Osteoblast (primary cell): Measurements from ENCODE around the gene NFIA. TPM values are rescaled to one million over a fixed set of nuclear protein-coding genes. Genes with fewer than 3 reads are reported as not detected.

Experiments used
- DNase-seq: peaks from one replicate; pipeline ENCODE4 v3.0.0; 2011; ENCODE audit warnings: low spot score, mixed read lengths; ENCODE audit not compliant: insufficient read length; ENCODE audit errors: missing footprints
- H2AFZ ChIP-seq: 2 replicates; pipeline ENCODE4 v1.6.0; 2011; ENCODE audit warnings: mild to moderate bottlenecking, low read length
- H3K27ac ChIP-seq: 2 replicates; pipeline ENCODE4 v1.5.1; 2011; ENCODE audit warnings: mild to moderate bottlenecking, low read depth, low read length, moderate library complexity
- H3K27me3 ChIP-seq: 2 replicates; pipeline ENCODE4 v1.6.0; 2012; ENCODE audit warnings: mild to moderate bottlenecking, control low read depth, inconsistent platforms, low read length, moderate library complexity; ENCODE audit not compliant: insufficient read depth
- H3K36me3 ChIP-seq: 2 replicates; pipeline ENCODE4 v1.5.1; 2011; ENCODE audit warnings: mild to moderate bottlenecking, low read length, control low read depth, moderate library complexity; ENCODE audit not compliant: insufficient read depth
- H3K4me1 ChIP-seq: 2 replicates; pipeline ENCODE4 v1.5.1; 2011; ENCODE audit warnings: mild to moderate bottlenecking, low read length, control low read depth, moderate library complexity; ENCODE audit not compliant: insufficient read depth
- H3K4me2 ChIP-seq: 2 replicates; pipeline ENCODE4 v1.6.0; 2011; ENCODE audit warnings: mild to moderate bottlenecking, low read length; ENCODE audit not compliant: insufficient read depth
- H3K4me3 ChIP-seq: fragments of 200-600 bp; sonication (generic); 3 replicates; pipeline ENCODE4 v1.5.1; 2012; ENCODE audit warnings: mild to moderate bottlenecking, low read length, inconsistent platforms; ENCODE audit not compliant: insufficient read depth
- H3K79me2 ChIP-seq: 2 replicates; pipeline ENCODE4 v1.6.0; 2012; ENCODE audit warnings: mild to moderate bottlenecking, low read length, control low read depth, inconsistent platforms; ENCODE audit not compliant: insufficient read depth
- H3K9me3 ChIP-seq: 2 replicates; pipeline ENCODE4 v1.5.1; 2011; ENCODE audit warnings: low read depth, low read length, control low read depth
- H4K20me1 ChIP-seq: 2 replicates; pipeline ENCODE4 v1.6.0; 2012; ENCODE audit warnings: mild to moderate bottlenecking, low read length, control low read depth; ENCODE audit not compliant: insufficient read depth
- total RNA-seq: library from RNA; depleted of rRNA; stranded (reverse); fragments of >200 nt; gene quantifications from 2 replicates; pipeline ENCODE4 v1.2.3, GENCODE V29; 2012
- TF ChIP-seq, protein P1 (sequence below): IDR thresholded peaks from 2 replicates; pipeline ENCODE4 v1.5.1; 2011; ENCODE audit warnings: mild to moderate bottlenecking, low read depth, low read length, moderate library complexity; ENCODE audit errors: extremely low read depth

The NFIA gene
- total RNA-seq, 1 donor = 7.2 TPM

DNA sequence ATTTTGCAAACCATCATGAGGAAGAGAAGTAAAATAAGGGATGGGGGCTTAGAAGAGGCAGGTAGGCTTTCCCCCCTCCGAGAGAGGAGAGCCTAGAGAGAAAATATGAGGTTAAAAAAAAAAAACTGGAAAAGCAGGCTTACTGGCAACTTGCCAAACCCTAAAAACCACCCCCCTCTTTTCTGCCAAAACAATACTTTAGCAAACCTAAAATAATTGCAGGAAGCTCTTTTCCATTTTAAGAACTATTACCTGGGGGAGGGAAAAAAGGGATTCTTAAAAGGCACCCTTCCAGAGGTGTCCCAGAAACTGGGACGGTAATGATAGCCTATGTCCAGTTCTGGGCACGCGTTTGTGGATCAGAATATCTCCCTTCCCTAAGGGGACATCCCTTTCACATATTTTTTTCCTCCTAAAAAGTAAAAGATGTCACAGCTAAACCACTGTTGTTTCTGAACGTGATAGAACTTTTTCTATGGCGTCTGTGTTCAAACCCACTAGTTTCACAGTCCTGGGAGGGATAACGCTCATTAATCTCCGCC, 1.1 kb upstream of the NFIA start:
- Histone ChIP-seq H3K36me3 (no peaks in the 10 kb centered on the region), H3K4me2 (peak overlapping the region; percentile 96), H3K4me3 (peak overlapping the region; percentile 89), H2AFZ (peak overlapping the region; percentile 82), H3K79me2 (peaks cover 25% of the 10 kb centered on the region), H4K20me1 (no peaks in the 10 kb centered on the region), H3K9me3 (no peaks in the 10 kb centered on the region), H3K27ac (peak overlapping the region; percentile 32), H3K4me1 (peaks cover 49% of the 10 kb centered on the region), H3K27me3 (no peaks in the 10 kb centered on the region)
- no peak for DNase-seq
- TF ChIP-seq, protein P1, sequence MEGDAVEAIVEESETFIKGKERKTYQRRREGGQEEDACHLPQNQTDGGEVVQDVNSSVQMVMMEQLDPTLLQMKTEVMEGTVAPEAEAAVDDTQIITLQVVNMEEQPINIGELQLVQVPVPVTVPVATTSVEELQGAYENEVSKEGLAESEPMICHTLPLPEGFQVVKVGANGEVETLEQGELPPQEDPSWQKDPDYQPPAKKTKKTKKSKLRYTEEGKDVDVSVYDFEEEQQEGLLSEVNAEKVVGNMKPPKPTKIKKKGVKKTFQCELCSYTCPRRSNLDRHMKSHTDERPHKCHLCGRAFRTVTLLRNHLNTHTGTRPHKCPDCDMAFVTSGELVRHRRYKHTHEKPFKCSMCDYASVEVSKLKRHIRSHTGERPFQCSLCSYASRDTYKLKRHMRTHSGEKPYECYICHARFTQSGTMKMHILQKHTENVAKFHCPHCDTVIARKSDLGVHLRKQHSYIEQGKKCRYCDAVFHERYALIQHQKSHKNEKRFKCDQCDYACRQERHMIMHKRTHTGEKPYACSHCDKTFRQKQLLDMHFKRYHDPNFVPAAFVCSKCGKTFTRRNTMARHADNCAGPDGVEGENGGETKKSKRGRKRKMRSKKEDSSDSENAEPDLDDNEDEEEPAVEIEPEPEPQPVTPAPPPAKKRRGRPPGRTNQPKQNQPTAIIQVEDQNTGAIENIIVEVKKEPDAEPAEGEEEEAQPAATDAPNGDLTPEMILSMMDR = no peak

DNA sequence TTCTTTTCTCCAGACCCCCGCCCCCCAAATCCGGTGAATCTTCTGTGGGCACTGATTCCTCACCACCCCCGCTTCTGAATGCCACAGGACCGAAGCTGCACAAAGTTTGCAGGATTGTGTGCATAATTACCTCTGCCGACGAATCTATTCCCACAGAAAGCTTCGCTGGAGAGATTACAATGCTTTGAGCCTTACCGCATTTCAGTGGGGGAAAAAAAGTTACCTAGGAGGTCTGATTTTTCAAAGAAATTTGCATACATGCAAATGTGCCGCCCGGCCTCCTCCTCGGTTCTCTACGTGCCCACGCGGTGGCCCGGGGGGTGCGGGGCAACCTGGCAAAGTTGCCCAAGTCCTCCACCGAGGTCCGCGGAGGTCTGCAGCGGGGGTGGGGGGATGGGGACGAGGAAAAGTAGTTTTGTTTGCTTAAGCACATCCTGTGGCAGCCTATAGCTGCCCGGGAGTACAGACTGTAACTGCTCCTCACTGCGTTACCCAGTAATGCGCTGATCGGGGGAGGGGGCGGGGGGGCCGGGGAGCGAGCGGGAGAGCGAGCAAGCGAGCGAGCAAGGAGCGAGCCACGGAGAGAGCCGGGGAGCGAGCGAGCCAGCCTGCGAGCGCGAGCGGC, 563 bp upstream of the NFIA start:
- Histone ChIP-seq H3K4me1 (peaks cover 48% of the 10 kb centered on the region), H3K4me3 (peak overlapping the region; percentile 89), H2AFZ (peak overlapping the region; percentile 82), H3K9me3 (no peaks in the 10 kb centered on the region), H3K4me2 (peak overlapping the region; percentile 96), H4K20me1 (no peaks in the 10 kb centered on the region), H3K79me2 (peaks cover 26% of the 10 kb centered on the region), H3K27me3 (no peaks in the 10 kb centered on the region), H3K36me3 (no peaks in the 10 kb centered on the region), H3K27ac (peak overlapping the region; percentile 32)
- DNase-seq = peak; percentile 87
- TF ChIP-seq, protein P1 = no peak

DNA sequence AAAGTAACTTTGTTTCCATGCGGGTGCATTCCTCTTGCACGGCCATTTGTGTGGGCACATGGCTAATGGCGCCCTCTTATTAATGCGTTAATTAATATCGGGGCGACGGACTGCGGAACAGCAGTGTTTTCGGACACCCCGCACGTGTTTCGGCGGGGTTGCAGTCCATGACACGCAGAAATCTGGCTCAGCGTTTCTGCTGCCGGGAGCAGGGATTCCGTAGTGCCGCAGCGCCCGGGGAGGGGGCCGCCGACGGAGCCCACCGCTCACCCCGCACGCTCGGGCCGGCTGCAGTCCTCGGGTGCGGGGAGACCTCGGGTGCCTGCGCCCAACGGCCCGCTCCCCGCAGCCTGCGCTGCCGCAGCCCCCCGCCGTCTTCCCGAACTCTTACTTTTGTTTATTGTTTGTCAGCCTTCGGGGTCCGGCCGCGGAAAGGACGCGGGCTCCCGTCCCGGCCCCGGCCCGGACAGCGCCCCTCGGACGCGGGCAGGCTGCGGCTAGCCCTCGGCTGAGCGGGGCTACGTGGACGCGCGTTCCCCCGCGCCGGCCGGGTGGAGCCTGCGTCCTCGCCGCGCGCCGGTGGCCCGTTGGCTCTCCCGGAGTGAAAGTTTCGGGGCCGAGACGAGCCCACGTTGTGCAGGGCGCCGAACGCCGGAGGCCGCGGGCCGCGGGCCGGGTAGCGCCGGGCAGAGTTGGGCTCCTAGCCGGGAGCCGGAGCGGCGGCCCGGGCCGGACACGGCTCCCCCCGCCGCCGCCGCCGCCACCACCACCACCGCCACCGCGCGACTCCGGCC, 849 bp downstream of the NFIA start:
- peaks cover 48% of the 10 kb centered on the region for H3K4me1 ChIP-seq
- H3K27me3 ChIP-seq = no peaks in the 10 kb centered on the region
- H3K9me3 ChIP-seq = no peaks in the 10 kb centered on the region
- H4K20me1 ChIP-seq = no peaks in the 10 kb centered on the region
- peak overlapping the region; percentile 60 for H3K27ac ChIP-seq
- DNase-seq = peak; percentile 92
- TF ChIP-seq, protein P1 = no peak
- H3K4me3 ChIP-seq = peak overlapping the region; percentile 89
- H2AFZ ChIP-seq = peak overlapping the region; percentile 87
- H3K4me2 ChIP-seq = peak overlapping the region; percentile 89
- peaks cover 2% of the 10 kb centered on the region for H3K36me3 ChIP-seq
- H3K79me2 ChIP-seq = peaks cover 29% of the 10 kb centered on the region

DNA sequence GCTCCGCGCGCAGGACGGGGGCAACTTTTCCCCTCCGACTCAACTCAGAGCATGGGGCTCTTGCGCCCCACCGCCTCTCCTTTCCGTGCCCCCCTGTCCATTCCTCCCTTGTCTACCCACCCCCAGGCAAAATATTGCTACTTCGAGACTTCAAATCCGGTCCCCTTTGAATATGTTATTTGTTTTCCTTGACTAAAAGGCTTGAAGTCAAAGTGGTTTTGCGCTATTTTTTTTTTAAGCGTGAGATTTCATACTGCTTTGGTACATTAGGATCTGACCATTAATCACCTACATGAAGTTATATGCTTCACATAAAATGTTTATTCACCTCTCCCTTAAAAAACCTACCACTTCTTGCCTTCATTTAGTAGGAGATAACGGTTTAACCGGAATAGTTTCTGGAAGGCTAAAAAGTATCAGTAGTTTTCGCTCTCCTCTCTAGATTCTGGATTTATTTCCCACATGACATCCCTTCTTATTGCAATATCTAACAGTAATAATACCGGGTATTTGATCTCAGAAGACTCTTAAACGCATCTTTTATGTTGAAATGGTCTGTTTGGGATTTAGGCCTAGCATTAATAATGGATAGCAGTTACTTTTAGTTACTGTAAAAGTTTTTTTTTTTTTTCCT, 1.6 kb downstream of the NFIA start:
- Histone ChIP-seq H3K27ac (peak overlapping the region; percentile 56), H3K4me1 (peaks cover 41% of the 10 kb centered on the region), H3K27me3 (no peaks in the 10 kb centered on the region), H3K4me2 (peak overlapping the region; percentile 73), H3K79me2 (peaks cover 29% of the 10 kb centered on the region), H3K9me3 (no peaks in the 10 kb centered on the region), H2AFZ (peak overlapping the region; percentile 83), H4K20me1 (no peaks in the 10 kb centered on the region), H3K4me3 (peak overlapping the region; percentile 89), H3K36me3 (peaks cover 7% of the 10 kb centered on the region)
- TF ChIP-seq, protein P1 = no peak
- DNase-seq = no peak
